HS-5 (cell line): ENCODE results near the gene TNF.
"Not testable (repeated sequence)": the region's sequence is repeated elsewhere in the genome, so short reads cannot be mapped to it uniquely, and the experiment has no call there.

Experiments used
- DNase-seq: peaks from one replicate; pipeline ENCODE4 v3.0.0-alpha.2; 2012; ENCODE audit warnings: low read depth

TNF gene

DNA sequence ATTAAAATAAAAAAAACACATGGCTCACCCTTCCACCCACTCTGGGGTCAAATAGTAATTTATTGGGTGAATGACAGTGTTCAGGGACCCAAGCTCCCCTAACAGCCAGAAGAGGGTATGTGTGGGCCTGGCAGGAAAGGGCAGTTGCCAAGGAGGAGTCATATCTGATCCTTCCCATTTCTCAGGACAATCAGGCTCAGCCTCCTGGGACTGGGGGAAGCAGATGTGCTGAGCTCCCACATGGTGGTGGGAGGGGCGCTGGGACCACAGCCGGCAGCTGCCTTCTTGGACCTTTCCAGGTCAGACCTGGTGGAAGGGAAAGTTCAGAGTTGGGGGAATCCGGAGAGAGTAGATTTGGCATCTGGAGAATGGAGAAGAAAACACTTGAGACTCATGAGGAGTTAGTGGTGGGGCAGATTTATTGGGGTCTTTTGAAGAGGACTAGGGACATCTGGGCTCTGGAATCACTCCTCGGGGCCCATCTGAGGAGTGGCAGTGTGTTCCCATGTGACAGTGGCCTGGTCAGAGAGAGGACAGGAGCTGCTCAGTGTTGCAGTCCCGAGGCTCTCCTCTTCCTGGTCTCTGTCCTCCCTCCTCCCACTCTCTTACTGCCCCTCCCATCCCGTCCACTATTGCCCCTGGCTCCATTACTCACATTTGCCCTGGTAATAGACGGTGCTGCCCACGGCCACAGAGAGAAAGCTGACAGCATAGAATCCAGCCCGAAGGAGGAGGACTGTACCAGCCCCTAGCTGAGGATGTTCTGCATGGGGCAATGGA is 13.7 kb downstream of the TNF start:
- DNase-seq = no peak

DNA sequence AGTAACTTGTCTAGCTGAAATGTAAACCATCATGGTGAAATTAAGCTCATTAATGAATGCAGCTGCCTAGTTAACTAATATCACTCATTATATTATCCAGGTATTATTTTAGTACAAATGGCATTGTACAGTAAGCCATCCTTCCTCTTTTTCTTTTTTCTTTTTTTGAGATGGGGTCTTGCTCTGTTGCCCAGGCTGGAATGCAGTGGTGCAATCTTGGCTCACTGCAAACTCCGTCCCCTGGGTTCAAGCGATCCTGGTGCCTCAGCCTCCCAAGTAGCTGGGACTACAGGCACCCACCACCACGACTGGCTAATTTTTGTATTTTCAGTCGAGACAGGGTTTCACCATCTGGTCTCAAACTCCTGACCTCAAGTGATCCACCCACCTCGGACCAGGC is 15.3 kb downstream of the TNF start:
- DNase-seq = not testable (repeated sequence)

DNA sequence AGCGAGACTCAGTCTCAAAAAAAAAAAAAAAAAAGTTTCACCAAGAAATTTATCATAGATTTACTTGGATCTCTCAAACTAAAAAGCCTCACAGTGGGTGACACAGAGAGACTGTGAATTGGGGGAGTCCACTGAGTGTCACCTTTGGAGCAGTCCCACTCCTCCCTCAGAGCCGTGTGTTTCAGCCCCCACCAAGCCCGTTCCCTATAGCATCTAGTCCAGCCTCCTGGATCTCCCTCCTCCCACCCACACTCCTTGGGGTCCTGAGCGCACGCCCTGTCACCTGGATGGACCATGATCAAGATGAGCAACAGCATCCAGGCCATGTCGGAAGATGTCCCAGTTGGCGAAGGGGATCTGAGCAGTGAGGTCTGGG is 17.0 kb downstream of the TNF start:
- no peak for DNase-seq

DNA sequence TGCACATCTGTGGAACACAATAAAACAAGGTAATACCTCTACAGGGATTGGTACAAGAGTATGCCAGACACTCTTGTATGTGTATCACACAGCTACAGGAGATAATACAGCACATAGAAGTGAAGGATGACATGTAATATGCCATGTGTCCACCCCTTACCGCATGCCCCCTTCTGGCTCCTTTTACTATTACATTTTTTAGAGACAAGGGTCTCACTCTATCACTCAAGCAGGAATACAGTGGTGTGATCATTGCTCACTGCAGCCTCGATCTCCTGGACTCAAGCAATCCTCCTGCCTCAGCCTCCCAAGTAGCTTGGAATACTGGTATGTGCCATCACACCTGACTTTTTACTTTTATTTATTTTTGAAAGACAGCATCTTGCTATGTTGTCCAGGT is 21.6 kb downstream of the TNF start:
- no peak for DNase-seq

DNA sequence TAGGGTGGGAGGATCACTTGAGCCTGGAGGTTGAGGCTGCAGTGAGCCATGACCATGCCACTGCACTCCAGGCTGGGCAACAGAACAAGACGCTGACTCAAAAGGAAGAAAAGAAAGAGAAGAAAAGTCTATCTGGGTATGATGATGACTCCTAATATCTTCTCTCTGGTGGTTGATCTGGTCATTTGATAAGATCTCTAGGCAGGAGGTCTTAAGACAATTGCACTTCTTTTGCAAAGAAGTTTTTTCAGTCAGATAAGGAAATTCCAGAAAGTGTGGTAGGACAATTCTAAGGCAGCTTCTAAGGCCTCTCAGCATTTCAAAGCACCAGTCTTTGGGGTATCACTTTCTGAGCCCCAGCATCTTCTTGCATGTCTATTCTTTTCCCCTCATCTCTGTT is 32.0 kb downstream of the TNF start:
- no peak for DNase-seq

DNA sequence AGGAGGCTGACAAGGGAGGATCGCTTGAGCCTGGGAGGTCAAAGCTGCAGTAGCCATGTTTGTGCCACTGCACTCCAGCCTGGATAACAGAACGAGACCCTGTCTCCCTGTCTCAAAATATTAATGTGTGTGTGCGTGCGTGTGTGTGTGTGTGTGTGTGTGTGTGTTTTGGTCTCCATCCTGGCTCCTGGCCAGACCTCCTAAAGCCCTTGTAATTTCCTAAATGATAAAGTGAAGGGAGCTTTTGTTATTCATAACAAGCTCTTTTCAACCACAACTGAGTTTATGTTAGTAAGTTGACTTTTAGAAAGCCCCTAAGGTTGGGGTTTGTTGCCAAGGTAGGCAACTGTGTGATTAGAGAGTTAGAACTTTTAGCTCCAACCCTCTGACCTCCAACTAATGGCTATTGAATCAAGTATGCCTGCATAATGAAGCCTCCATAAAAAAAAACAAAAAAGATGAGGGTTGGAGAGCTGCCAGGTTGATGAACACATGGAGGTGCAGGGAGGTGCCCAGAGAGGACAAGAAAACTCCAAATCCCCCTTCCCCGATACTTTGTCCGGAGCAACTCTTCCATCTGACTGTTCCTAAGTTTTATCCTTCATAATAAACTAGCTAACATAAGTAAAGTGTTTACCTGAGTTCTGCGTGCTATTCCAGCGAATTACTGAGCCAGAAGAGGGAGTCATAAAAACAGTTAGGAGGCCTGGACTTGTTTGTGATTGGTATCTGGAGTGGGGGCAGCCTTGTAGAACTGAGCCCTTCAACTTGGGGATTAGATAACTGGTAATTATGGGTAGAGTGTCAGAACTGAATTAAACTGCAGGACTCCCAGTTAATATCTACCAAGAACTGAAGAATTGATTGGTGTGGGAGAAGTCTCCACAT is 34.4 kb downstream of the TNF start:
- no peak for DNase-seq

DNA sequence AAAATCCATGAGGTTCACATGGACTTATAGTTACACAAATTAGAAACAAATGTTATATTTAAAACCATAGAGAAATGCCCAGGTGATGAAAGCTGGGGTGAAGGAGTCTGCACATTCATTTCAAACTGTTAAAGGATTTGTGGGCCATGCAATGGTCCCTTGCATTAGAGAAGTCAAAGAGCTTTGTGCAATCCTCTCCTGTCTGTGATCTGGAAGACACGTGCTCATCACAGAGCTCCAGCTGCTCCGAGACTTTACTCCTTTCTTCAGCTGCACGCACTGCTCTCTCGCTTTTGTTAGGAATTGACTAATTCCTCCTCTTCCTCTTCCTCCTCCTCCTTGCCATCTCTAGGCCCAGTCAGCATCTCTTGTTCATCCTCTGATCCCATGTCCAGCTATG is 35.6 kb downstream of the TNF start:
- DNase-seq = no peak

DNA sequence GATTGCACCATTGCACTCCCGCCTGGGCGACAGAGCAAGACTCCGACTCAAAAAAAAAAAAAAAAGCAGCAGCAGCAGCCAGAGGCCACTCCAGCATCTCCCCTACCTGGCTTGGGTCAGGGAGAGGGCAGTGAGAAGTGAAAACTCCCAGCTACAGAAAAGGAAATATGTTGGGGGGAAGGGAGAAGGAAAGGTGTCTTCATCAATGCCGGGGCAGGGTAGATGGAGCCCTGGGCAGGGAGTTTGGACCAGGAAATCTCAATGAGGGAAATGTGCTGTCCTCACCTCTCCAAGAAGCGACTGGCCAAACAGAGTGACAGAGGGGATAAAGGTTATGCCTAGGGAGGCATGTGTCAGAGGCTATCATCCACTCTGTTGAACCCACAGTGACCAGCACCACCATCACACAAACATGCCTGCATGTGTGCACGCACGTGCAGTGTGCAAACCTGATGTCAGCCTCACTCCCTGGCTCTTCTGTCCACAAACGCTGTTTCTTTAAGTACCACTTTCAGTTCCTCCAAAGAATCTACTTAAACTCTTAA is 38.8 kb downstream of the TNF start:
- DNase-seq = no peak

DNA sequence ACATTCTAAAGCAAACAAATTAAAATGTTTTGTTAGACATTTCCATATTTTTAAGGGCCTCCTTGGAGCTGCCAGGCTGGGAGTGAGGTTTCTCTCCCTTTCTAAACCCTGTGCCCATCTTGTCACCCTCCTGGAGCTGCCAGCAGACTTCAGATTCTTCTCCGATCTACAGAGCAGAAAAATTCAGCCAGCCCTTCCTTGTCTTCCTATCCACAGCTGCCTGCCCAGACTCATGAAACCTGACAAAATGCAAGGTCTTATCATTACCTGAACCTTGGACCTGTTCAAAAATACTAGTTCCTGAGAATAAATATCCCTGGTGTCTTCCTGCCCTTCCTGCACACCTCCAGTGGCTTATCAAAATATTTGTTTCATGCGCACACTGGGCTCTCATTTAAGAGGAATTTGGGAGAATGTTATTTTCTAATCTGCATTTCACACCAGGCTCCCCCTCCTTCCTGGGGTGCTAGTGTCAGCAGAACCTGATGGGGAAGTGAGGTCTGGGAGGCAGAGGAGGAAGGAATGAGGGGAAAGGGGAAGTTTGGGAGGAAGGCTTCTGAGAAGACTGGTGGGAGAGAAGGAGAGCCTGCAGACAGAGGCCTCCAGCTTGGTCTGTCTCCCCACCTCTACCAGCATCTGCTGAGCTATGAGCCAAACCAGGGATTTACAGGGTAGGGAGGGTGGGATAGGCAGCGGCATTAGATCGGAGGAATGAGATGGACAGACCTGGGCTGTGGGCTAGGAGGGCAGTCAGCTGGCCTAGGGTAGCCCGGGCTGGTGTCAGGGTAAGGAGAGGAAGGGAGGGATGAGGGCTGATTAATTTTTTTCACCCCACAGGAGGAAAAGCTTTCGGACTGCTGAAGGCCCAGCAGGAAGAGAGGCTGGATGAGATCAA is 39.6 kb downstream of the TNF start, which contains the start of gene AIF1:
Gene AIF1, plus strand, starts transcription at position 551 of the 895 bp plus-strand sequence. Its CDS starts 96 bp downstream, at position 647.
- no peak for DNase-seq

DNA sequence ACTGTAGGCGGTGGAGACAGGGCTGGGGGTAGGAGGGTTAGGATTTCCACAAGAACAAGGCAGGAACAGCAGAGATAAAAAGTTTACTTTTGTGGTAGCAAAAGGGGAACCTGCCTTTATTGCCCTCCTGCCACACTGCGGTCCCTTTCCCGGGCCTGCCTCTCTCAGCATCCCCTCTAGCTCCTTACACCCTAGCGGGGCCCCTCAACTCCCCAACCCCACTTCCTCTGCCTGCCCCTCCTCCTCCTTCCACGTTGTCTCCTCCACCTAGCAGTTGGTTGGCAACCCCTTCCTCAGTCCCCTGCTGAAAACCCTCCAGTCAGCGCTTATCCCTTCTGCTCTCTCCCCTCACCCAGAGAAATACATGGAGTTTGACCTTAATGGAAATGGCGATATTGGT is 40.4 kb downstream of the TNF start:
- DNase-seq = no peak

DNA sequence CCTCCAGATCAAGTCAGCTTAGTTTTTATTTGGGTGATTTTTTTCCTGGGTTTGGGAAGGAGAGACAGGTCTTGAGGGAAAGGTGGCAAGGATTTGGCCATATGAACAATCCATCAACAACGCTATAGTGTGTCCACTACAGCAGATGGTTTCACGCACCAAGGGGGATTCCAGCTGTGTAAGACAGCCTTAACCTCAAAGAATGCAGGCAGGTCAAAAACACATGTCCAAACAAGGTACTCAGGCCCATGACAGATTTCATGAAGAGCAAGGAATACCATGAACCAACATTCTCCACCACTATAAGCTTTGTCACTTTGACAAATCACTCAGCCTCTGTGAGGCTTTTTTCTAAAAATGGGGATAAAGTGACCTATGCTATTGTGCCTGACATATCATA is 41.6 kb downstream of the TNF start:
- DNase-seq = no peak

DNA sequence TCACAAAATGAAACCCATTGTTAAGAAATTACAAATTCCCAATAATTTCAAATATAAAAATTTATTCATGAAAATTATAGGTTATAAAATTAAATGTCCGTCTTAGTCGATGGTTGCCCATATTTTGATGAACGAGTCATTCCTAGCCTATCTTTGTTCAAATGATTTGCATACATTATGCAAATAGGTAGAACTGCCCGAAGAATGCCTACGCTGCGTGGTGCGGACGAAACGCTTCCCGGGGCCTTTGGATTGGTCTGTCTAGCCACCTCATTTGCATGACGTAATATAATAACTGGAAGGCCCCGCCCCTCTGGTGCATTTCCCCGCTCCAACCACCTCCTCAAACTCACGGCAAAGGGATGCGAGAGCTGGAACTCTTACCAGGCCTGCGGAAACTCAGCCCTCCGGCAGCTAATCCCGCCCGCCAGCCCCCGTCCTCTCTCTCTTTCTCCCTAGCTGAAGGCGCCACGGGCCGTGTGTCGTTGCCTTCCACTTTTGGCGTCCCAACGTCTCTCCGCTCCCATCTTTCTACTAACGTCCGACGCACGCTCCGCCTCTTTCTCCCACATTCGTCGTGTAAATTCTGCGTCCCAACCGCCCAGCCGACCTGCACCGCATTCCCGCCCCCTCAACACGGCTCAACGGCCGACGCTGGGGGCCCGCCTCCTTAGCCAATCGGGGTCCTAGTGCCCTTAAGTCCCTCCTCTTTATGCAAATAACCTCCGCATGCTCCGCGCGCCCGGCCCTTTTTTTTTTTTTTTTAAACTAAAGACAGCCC is 44.6 kb downstream of the TNF start:
- peak; percentile 95 for DNase-seq

DNA sequence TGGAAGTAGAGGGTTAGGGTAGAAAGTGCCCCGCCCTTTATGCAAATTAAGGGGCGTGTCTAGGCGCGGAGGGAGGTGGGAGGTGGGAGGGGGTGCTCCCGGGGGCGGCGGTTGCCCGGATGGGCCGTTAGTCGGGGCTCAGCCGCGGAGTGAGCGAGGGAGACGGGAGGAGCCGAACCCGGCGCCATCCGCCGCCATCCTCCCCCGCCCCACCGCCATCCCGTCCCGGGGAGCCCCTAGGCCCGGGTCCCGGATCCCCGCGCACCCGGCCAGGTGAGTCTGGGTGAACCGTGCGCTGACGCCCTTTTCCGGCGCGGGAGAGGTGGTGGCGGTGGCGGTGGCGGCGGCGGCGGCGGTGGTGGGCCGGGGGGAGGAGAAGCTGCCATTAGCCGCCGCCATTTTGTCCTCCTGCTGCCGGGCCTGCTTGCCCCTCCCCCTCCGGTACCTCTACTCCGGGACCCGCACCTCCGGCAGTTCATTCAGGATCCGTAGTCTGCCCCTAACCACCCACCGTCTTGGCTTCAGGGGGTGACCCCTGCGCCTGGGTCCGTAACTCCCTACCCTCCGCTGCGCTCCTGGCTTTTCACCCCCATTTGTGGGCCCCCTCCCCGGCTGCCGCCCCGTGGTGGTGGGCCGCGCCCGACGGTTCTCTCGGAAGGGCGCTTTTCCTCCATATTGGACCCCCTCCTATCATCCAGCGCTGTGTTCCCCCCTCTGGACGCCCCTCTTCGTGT is 45.4 kb downstream of the TNF start, which contains the start of gene PRRC2A:
Gene PRRC2A, plus strand, starts transcription at position 130 of the 734 bp plus-strand sequence. CDS start 2,075 bp downstream, outside the sequence.
- DNase-seq = no peak

DNA sequence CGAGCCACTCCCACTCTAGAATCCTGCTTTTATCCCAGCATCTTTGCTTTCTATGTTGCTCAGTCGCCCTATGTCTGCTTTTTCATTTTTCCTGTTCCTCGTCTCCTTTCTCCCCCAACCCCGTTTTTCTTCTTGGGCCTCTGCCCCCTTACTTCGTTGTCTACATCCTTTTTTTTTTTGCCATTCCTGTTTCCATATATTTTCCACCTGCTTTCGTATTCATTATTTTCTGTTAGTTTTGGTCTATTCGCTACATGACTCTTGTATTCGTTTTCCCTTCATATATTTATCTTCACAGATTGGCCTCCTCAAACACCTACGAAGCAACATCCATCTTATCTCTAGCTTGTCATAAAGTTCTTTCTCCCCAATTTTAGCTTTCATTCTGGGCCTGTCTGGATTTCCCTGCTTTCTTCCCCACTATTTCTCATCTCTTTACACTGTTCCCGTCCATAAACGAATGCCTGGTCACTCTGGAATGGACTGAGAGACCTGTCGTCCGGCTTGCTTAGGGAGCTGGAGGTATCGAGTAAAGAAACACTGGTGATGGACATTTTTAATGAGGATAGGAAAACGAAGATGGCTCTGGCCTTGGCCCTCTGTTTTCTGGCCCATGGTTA is 46.1 kb downstream of the TNF start:
- DNase-seq = no peak

DNA sequence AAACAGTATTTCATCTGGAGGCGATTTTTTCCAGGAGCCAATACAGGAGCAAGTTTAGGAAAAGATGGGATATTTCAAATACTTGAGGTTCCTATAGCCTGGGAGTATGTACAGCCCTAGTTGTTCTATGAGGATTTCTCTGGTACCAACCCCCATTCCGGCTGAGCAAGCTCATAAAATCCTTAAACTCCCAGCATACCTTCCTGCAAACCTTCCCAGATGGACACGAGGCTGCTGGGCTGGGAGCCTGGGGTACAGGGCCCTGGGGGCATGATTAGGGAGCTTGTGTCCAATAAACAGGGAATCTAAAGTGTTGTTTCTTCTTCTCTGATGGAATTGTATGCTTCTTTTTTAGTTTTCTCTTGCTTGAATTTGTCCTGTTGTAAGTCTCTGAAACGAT is 46.6 kb downstream of the TNF start:
- DNase-seq = no peak

DNA sequence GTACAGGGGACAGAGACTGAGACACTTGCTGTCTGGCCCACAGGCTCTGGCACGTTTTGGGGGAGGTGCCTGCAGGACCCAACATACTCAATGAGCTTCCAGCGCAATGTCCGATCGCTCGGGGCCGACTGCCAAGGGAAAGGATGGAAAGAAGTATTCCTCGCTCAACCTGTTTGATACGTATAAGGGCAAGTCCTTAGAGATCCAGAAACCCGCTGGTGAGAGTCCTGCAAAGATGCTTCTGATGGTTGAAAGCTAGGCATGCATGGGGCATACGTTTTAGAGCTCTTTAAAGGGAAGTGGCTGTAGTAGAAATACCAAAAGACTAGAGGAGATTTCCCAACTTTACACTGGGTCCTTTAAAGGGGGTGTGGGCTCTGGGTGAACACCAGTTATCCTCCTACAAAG is 47.3 kb downstream of the TNF start:
- no peak for DNase-seq

DNA sequence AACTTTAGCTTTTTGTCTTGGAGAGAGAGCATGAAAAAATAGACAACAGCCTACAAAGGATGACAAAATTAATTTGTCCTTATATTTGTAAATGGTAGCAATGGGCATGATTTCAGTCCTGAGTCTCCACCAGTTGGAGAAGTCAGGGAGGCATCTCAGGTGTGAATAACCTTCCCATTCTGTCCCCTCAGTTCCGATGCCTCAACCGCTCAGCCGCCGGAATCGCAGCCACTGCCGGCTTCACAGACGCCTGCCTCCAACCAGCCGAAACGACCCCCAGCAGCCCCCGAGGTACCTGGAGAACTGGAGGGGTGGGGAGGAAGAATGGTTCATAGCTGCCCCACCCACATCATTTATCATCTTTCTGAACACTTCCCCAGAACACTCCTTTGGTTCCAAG is 48.7 kb downstream of the TNF start:
- no peak for DNase-seq

DNA sequence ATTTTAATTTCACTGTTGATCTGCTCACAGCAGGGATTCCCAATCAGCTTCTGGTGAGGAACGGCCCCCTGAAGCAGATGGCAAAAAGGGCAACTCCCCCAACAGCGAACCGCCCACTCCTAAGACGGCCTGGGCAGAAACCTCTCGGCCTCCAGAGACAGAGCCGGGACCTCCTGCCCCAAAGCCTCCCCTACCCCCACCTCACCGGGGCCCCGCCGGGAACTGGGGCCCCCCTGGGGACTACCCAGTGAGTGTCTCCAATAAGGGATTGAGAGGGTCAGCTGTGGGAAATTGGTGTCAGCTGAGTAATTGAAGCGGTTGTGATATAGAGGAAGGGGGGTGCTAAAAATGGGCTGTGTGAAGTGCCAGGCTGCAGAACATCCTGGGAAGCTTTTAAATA is 51.6 kb downstream of the TNF start:
- no peak for DNase-seq

DNA sequence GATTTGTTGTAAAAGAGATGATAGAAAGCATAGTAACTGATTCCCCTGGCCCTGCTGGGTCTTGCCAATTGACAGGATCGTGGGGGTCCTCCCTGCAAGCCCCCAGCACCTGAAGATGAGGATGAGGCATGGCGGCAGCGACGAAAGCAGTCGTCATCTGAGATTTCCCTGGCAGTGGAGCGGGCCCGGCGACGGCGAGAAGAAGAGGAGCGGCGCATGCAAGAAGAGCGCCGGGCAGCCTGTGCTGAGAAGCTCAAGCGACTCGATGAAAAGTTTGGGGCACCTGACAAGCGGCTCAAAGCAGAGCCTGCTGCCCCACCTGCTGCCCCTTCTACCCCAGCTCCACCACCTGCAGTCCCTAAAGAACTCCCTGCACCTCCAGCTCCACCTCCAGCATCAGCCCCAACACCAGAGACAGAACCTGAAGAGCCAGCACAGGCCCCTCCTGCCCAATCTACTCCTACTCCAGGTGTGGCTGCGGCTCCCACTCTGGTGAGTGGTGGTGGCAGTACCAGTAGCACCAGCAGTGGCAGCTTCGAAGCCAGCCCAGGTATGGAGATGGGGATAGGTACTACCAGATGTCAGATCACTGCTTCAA is 52.4 kb downstream of the TNF start:
- no peak for DNase-seq
